Small intestine (tissue), 7 donors: ENCODE results near the gene CASTOR2. TPM values are rescaled to one million over a fixed set of nuclear protein-coding genes. Genes with fewer than 3 reads are reported as not detected.

ENCODE experiments used
- DNase-seq, 2 donors: peaks; one replicate each; pipeline versions ENCODE4 v3.0.0 to v3.0.0-alpha.2; 2013
- FAIRE-seq: peaks from 2 replicates; lab custom pipeline; 2012; peaks lifted over from hg19 to GRCh38; lab: Jason Lieb, UNC
- H3K27ac ChIP-seq, 3 donors: one replicate each; pipeline ENCODE4 v1.5.1; 2013; ENCODE audit warnings: low read length in 2 of 3, mild to moderate bottlenecking in 2 of 3, control low read depth in 1 of 3, inconsistent platforms in 1 of 3, low read depth in 1 of 3, moderate library complexity in 1 of 3
- H3K27me3 ChIP-seq, 3 donors: one replicate each; pipeline ENCODE4 v1.6.1; 2013; ENCODE audit warnings: low read length in 3 of 3, inconsistent platforms in 1 of 3; ENCODE audit not compliant: control insufficient read depth in 3 of 3, insufficient read depth in 3 of 3
- H3K36me3 ChIP-seq, 3 donors: one replicate each; pipeline ENCODE4 v1.6.1; 2013; ENCODE audit warnings: low read length in 3 of 3, inconsistent platforms in 1 of 3, low read depth in 1 of 3, mild to moderate bottlenecking in 1 of 3, moderate library complexity in 1 of 3; ENCODE audit not compliant: control insufficient read depth in 3 of 3, insufficient read depth in 2 of 3
- H3K4me1 ChIP-seq, 3 donors: one replicate each; pipeline ENCODE4 v1.6.1; 2013; ENCODE audit warnings: low read length in 2 of 3, inconsistent platforms in 1 of 3, low read depth in 1 of 3, mild to moderate bottlenecking in 1 of 3, moderate library complexity in 1 of 3; ENCODE audit not compliant: control insufficient read depth in 3 of 3, insufficient read depth in 2 of 3
- H3K4me3 ChIP-seq, 3 donors: one replicate each; pipeline ENCODE4 v1.5.1; 2013; ENCODE audit warnings: low read length in 3 of 3, control low read depth in 1 of 3, inconsistent platforms in 1 of 3, low read depth in 1 of 3, mild to moderate bottlenecking in 1 of 3, moderate library complexity in 1 of 3
- H3K9me3 ChIP-seq, 2 donors: one replicate each; pipeline ENCODE4 v1.6.1; 2013; ENCODE audit warnings: low read depth in 1 of 2, low read length in 1 of 2; ENCODE audit not compliant: control insufficient read depth in 2 of 2, insufficient read depth in 1 of 2
- WGBS, 3 donors: extraction: QIAGEN DNeasy Blood & Tissue Kit; methylation state at CpG; one replicate each; pipeline ENCODE4 v1.1.7; 2013; 5-methylcytosine and 5-hydroxymethylcytosine counted together
- polyA plus RNA-seq, 4 donors: library from polyadenylated mRNA; stranded (reverse) in 3 of 4; unstranded in 1 of 4; fragments of 200-250 nt in 3 of 4; fragments of 120-200 nt in 1 of 4; gene quantifications; one replicate each; pipeline versions ENCODE4 v1.2.1 to v1.2.3, GENCODE V29; 2013
- donor health status: healthy with polysubstance abuse.
- donor health status: control.
- donor health status: control.
- donor health status: Bipolar disorder and iron deficiency.
- donor health status: healthy.

CASTOR2 gene
- polyA plus RNA-seq, 4 donors = 0.67 to 4.5 (median 1.6) TPM

- H3K9me3 ChIP-seq = no peaks in the 10 kb centered on the region
- no peak overlapping the region for H3K4me3 ChIP-seq
- no peaks in the 10 kb centered on the region for H3K4me1 ChIP-seq
- H3K36me3 ChIP-seq = peaks cover 9 to 34% (median 10%) of the 10 kb centered on the region in 3 donors
- no peak overlapping the region for H3K27ac ChIP-seq
- no peak for FAIRE-seq
- no peak for DNase-seq
- 83 to 87% (median 85%) methylated on average over 6 to 8 of the region's 8 CpGs for WGBS, 3 donors
- H3K27me3 ChIP-seq = no peaks in the 10 kb centered on the region
Observed at GRCh38 chr7:75038508-75038907, 74.0 kb downstream of the CASTOR2 start.

- Histone ChIP-seq H3K4me1 (no peaks in the 10 kb centered on the region), H3K4me3 (no peak overlapping the region), H3K9me3 (no peaks in the 10 kb centered on the region), H3K27ac (no peak overlapping the region), H3K27me3 (no peaks in the 10 kb centered on the region), H3K36me3 (peaks cover 9 to 40% (median 10%) of the 10 kb centered on the region in 3 donors)
- FAIRE-seq (no peak), DNase-seq (no peak)
- 92% methylated on average over 10 of the region's 10 CpGs for WGBS, 3 donors
Observed at GRCh38 chr7:75039166-75039565, 74.7 kb downstream of the CASTOR2 start.

GRCh38 chr7:75039709-75040108 lies 75.2 kb downstream of the CASTOR2 start:
- no peak overlapping the region for H3K4me3 ChIP-seq
- no peaks in the 10 kb centered on the region for H3K9me3 ChIP-seq
- WGBS, 3 donors = 77 to 92% (median 80%) methylated on average over 11 of the region's 11 CpGs
- H3K36me3 ChIP-seq = peaks cover 9 to 42% (median 10%) of the 10 kb centered on the region in 3 donors
- H3K4me1 ChIP-seq = no peaks in the 10 kb centered on the region
- FAIRE-seq (no peak), DNase-seq (no peak)
- no peak overlapping the region for H3K27ac ChIP-seq
- H3K27me3 ChIP-seq = no peaks in the 10 kb centered on the region

- Histone ChIP-seq H3K4me1 (no peaks in the 10 kb centered on the region), H3K36me3 (peaks cover 9 to 49% (median 10%) of the 10 kb centered on the region in 3 donors), H3K9me3 (no peaks in the 10 kb centered on the region), H3K4me3 (no peak overlapping the region), H3K27ac (no peak overlapping the region), H3K27me3 (no peaks in the 10 kb centered on the region)
- DNase-seq = no peak
- FAIRE-seq = no peak
- WGBS, 3 donors = 79 to 85% (median 82%) methylated on average over 10 of the region's 10 CpGs
Observed at GRCh38 chr7:75040512-75040911, 76.0 kb downstream of the CASTOR2 start.

- H3K4me1 ChIP-seq = no peaks in the 10 kb centered on the region
- FAIRE-seq = no peak
Observed at GRCh38 chr7:75042286-75042685, 77.8 kb downstream of the CASTOR2 start.

GRCh38 chr7:75042831-75043703 lies 78.6 kb downstream of the CASTOR2 start:
- H3K27ac ChIP-seq = no peak overlapping the region
- H3K4me1 ChIP-seq = no peaks in the 10 kb centered on the region
- WGBS, 3 donors = 95 to 97% (median 97%) methylated on average over 26 to 28 of the region's 28 CpGs
- H3K4me3 ChIP-seq = no peak overlapping the region
- H3K36me3 ChIP-seq = peaks cover 9 to 63% (median 10%) of the 10 kb centered on the region in 3 donors
- DNase-seq (no peak), FAIRE-seq (no peak)
- no peaks in the 10 kb centered on the region for H3K9me3 ChIP-seq
- H3K27me3 ChIP-seq = no peaks in the 10 kb centered on the region

More at GRCh38 chr7:75042286-75042685, 77.8 kb downstream of the CASTOR2 start:
- Histone ChIP-seq H3K27me3 (no peaks in the 10 kb centered on the region), H3K27ac (no peak overlapping the region), H3K9me3 (no peaks in the 10 kb centered on the region), H3K36me3 (peaks cover 9 to 61% (median 10%) of the 10 kb centered on the region in 3 donors), H3K4me3 (no peak overlapping the region)
- no peak for DNase-seq
- 86 to 95% (median 94%) methylated on average over 19 of the region's 19 CpGs for WGBS, 3 donors

GRCh38 chr7:75045881-75046280 lies 81.4 kb downstream of the CASTOR2 start:
- Histone ChIP-seq H3K9me3 (no peaks in the 10 kb centered on the region), H3K27ac (no peak overlapping the region), H3K4me3 (no peak overlapping the region), H3K27me3 (no peaks in the 10 kb centered on the region), H3K36me3 (peaks cover 13 to 80% (median 14%) of the 10 kb centered on the region in 3 donors), H3K4me1 (no peaks in the 10 kb centered on the region)
- 79 to 86% (median 81%) methylated on average over 14 of the region's 14 CpGs for WGBS, 3 donors
- FAIRE-seq (no peak), DNase-seq (peak in 1 of 2 donors; percentile 6)

GRCh38 chr7:75048435-75049379 lies 84.2 kb downstream of the CASTOR2 start:
- H3K4me3 ChIP-seq = no peak overlapping the region
- FAIRE-seq (no peak), DNase-seq (no peak)
- no peak overlapping the region for H3K27ac ChIP-seq
- peaks cover 3 to 74% (median 11%) of the 10 kb centered on the region in 3 donors for H3K36me3 ChIP-seq
- no peaks in the 10 kb centered on the region for H3K9me3 ChIP-seq
- WGBS, 3 donors = 90 to 95% (median 93%) methylated on average over 17 of the region's 17 CpGs
- H3K4me1 ChIP-seq = no peaks in the 10 kb centered on the region
- no peaks in the 10 kb centered on the region for H3K27me3 ChIP-seq
